GM10248 (cell line): ENCODE data around the gene DLG2.

Source experiments
- CTCF ChIA-PET: fragments of 300-600 bp; sonication (Branson Sonifier 250); formaldehyde crosslinking; extraction: SDS; loops from one replicate; lab custom pipeline; 2021; ENCODE audit warnings: antibody characterized with exemption; lab: Yijun Ruan, JAX
- POLR2A ChIA-PET: fragments of 350-650 bp; sonication (Branson Sonifier 250); formaldehyde crosslinking; extraction: SDS; loops from one replicate; lab custom pipeline; 2020; ENCODE audit warnings: antibody characterized with exemption; lab: Yijun Ruan, JAX
- DNase-seq: peaks from one replicate; pipeline ENCODE4 v3.0.0; 2012; ENCODE audit errors: extremely low spot score
- CTCF ChIP-seq: IDR thresholded peaks from 2 replicates; pipeline ENCODE4 v1.5.1; 2012; ENCODE audit warnings: mild to moderate bottlenecking, low read depth; ENCODE audit errors: extremely low read depth, missing control alignments, control extremely low read depth

DLG2 gene

GRCh38 chr11:84947070-84947469 is 680.1 kb downstream of the DLG2 start:
- no peak for TF ChIP-seq CTCF
- CTCF ChIA-PET: no interaction called here
- POLR2A ChIA-PET: no interaction called here
- DNase-seq: no peak

- POLR2A ChIA-PET: no interaction called here
Observed at GRCh38 chr11:84930863-84931262, 696.3 kb downstream of the DLG2 start.

DNA sequence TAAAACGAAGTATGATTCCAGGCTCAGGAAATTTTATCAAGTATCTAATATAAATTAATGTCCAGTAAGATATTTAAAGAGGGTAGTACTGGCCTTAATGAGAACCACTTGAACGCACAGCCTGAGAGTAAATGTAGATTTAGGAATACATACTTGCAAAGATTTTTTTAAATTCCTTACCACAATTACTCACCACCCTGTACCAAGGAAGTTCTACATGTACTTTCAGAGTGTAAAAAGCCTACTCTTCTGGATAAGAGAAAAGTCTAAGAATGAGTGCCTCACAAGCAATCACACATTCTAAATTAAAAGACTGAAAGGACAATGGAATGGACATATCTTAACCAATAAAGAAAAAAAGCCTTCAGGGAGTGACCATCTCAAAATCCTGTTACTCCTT is 697.4 kb downstream of the DLG2 start:
- TF ChIP-seq CTCF: no peak
- POLR2A ChIA-PET: no interaction called here
- CTCF ChIA-PET: no interaction called here
- no peak for DNase-seq

More at GRCh38 chr11:84930863-84931262, 696.3 kb downstream of the DLG2 start:
- TF ChIP-seq CTCF: no peak
- no peak for DNase-seq
- CTCF ChIA-PET: interaction anchor here (1.2 kb wide), 1 partner anchor 8 kb away, joined by 3 read pairs; no protein-coding TSS in a partner anchor

DNA sequence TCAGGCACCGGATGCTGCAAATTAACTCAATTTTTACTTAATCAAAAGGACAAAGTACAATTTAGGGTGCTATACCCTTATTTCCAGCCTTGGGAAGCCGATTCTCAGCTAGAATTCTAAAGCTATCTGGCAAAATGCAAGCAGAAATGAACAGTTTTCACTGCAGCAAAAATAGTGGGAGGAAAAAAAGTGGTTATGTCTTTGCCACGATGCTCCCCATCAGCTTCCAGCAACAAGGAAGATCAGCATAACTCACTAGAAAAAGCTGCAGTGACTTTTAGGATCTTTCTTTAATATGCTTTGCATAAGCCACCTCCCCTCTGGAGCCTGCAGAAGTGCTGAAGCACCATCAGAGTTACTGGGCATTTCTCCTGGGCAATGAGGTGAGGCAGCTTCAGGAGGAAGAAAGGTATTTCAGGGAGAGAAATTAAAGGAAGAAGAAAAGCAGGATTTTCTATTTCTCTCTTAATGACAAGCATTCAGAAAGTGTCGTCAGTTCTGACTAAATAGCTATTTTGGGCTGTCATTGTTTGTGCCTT is 702.9 kb downstream of the DLG2 start:
- ChIA-PET CTCF (interaction anchor here (0.6 to 1.3 kb wide), 5 partner anchors 10 to 156 kb away, joined by 3 to 5 read pairs (median 3); no protein-coding TSS in a partner anchor), POLR2A (no interaction called here)
- DNase-seq: no peak
- no peak for TF ChIP-seq CTCF

GRCh38 chr11:84923489-84923888 is 703.7 kb downstream of the DLG2 start:
- TF ChIP-seq CTCF: no peak
- POLR2A ChIA-PET: no interaction called here
- CTCF ChIA-PET: interaction anchor here (0.6 to 1.2 kb wide), 2 partner anchors 11 to 1745 kb away, joined by 3 read pairs; no protein-coding TSS in a partner anchor
- DNase-seq: no peak

DNA sequence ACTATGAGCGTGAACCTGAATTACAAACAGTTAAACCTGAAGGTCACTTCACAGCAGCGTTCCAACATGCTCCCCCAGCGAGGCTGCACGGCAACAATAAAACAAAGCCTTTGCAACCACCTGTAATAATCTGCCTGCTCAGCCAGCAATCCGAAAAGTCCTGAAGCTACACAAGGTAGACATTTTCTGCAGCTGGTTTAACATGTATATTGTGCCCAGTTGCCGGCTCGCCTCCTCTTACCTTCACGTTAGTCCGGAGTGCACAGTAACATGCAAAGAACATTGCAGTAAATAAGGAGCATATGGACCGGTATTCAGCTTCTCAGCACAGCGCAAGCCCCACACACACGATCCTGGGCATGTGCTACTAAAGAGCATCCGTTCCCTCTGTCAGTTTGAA is 704.3 kb downstream of the DLG2 start:
- ChIA-PET POLR2A (no interaction called here), CTCF (interaction anchor here (0.6 to 1.2 kb wide), 3 partner anchors 8 to 1746 kb away, joined by 3 read pairs; no protein-coding TSS in a partner anchor)
- no peak for TF ChIP-seq CTCF
- no peak for DNase-seq
